ENCODE data around the gene SKIL. TPM values are rescaled to one million over a fixed set of nuclear protein-coding genes. Genes with fewer than 3 reads are reported as not detected.

Gene SKIL
- total RNA-seq: 10 to 100 TPM; 12.8 to 33.6 (median 25.4) TPM
- 1 to 10 TPM; 6.6 to 9.6 TPM for polyA plus RNA-seq
- long read RNA-seq, donor 1, full-length matches to known transcripts: 4 of 6 reads
- long read RNA-seq, donor 1, partial matches to known transcripts: 0 of 6 reads
- long read RNA-seq, donor 1, other reads (novel, unspliced or antisense): 2 of 6 reads
- long read RNA-seq, donor 2, full-length matches to known transcripts: 6 of 15 reads
- long read RNA-seq, donor 2, partial matches to known transcripts: 6 of 15 reads
- long read RNA-seq, donor 2, other reads (novel, unspliced or antisense): 3 of 15 reads
- long read RNA-seq, donor 3, transcript SKIL-201 (7 exons, 3,057 nt): major isoform, 5 of 8 reads
- long read RNA-seq, donor 3, partial matches to known transcripts: 0 of 8 reads
- long read RNA-seq, donor 3, other reads (novel, unspliced or antisense): 3 of 8 reads

- Histone ChIP-seq H3K9me3 (no peaks in the 10 kb centered on the region), H3K4me1 (peaks cover 0 to 65% (median 34%) of the 10 kb centered on the region in 12 donors), H3K4me3 (peak within 1 kb of the TSS; percentile 64 to 99 (median 98)), H3K27me3 (no peaks in the 10 kb centered on the region), H3K36me3 (peaks cover 0 to 25% (median 15%) of the 10 kb centered on the region in 9 donors), H3K27ac (peak within 1 kb of the TSS; percentile 95 to 100 (median 99))
- 0 to 1% (median 1%) methylated on average over 15 to 123 of the region's 124 CpGs for WGBS, 4 donors
- TF ChIP-seq POLR2A (IDR thresholded peaks at IDR 0.05): peak in 1 of 2 donors; percentile 86
- TF ChIP-seq CTCF (IDR thresholded peaks at IDR 0.05): peak in 7 of 12 donors; percentile 9 to 37 (median 21)
- intact Hi-C loops (cut with DNase I): loop anchor here in 5 of 10 donors (5.0 to 10.0 kb wide), 5 partner anchors 45 to 593 kb away; partner anchors contain the start of genes PRKCI (in 2 of the 5), ACTRT3 (in 1 of the 5), PHC3 (in 1 of the 5) and TERC (in 1 of the 5)
- peak; percentile 73 to 88 (median 86) for ATAC-seq
- peak; percentile 98 to 99 (median 99) for DNase-seq
Measured at GRCh38 chr3:170357176-170358041, at the start of gene SKIL. TSS of gene SKIL (plus strand) at chr3:170357715. CDS start at chr3:170360332, 2,617 bp downstream.

GRCh38 chr3:170309046-170309445 is 48.5 kb upstream of the SKIL start:
- no peak overlapping the region for H3K4me3 ChIP-seq
- TF ChIP-seq CTCF (IDR thresholded peaks at IDR 0.05) (no peak), POLR2A (IDR thresholded peaks at IDR 0.05) (no peak)
- DNase-seq: no peak
- no peaks in the 10 kb centered on the region for H3K4me1 ChIP-seq
- ATAC-seq: no peak
- 67 to 81% (median 75%) methylated on average over 1 of the region's 1 CpG for WGBS, 4 donors
- intact Hi-C loops (cut with DNase I): loop anchor here in 2 of 10 donors (5.0 kb wide), 2 partner anchors 98 to 503 kb away; no protein-coding TSS in a partner anchor
- no peaks in the 10 kb centered on the region for H3K9me3 ChIP-seq
- H3K27ac ChIP-seq: no peak overlapping the region
- peaks cover 0 to 10% (median 0%) of the 10 kb centered on the region in 9 donors for H3K36me3 ChIP-seq
- H3K27me3 ChIP-seq: no peaks in the 10 kb centered on the region

GRCh38 chr3:170317954-170318353 is 39.6 kb upstream of the SKIL start:
- WGBS, 4 donors: 84 to 88% (median 84%) methylated on average over 3 of the region's 3 CpGs
- peaks cover 0 to 10% (median 0%) of the 10 kb centered on the region in 12 donors for H3K4me1 ChIP-seq
- DNase-seq (no peak), ATAC-seq (no peak)
- no peaks in the 10 kb centered on the region for H3K36me3 ChIP-seq
- intact Hi-C loops (cut with DNase I): loop anchor here in 4 of 10 donors (10.0 kb wide), 2 partner anchors 47 to 377 kb away; no protein-coding TSS in a partner anchor
- H3K27ac ChIP-seq: no peak overlapping the region
- TF ChIP-seq POLR2A (IDR thresholded peaks at IDR 0.05) (no peak), CTCF (IDR thresholded peaks at IDR 0.05) (no peak)
- no peaks in the 10 kb centered on the region for H3K27me3 ChIP-seq
- no peak overlapping the region for H3K4me3 ChIP-seq
- H3K9me3 ChIP-seq: no peaks in the 10 kb centered on the region

Data from heart left ventricle (tissue), 16 donors.